IMR-90 (cell line): ENCODE measurements around the gene TCF25. TPM values are rescaled to one million over a fixed set of nuclear protein-coding genes. Genes with fewer than 3 reads are reported as not detected.

Experiments
- ATAC-seq: fragments of 200-7000 bp; cut with Tn5 transposase; 2 replicates; pipeline ENCODE4 v1.9.1; 2020; ENCODE audit warnings: low read depth, mild to moderate bottlenecking, moderate library complexity
- BruUV-seq: library from RNA; stranded (reverse); fragments of 400-500 nt; replicated peaks from 2 replicates; lab custom pipeline; 2021; lab: Mats Ljungman, UMichigan
- CTCF ChIA-PET: fragments of 300-600 bp; formaldehyde crosslinking; extraction: SDS; loops from one replicate; lab custom pipeline; 2021; ENCODE audit warnings: antibody characterized with exemption; lab: Yijun Ruan, JAX
- POLR2A ChIA-PET: fragments of 300-600 bp; sonication (Branson Sonifier 250); formaldehyde crosslinking; loops from one replicate; lab custom pipeline; 2022; ENCODE audit warnings: antibody characterized with exemption; ENCODE audit not compliant: unreplicated experiment; lab: Charles Lee
- DNase-seq: peaks from one replicate; pipeline ENCODE4 v3.0.0; 2013
- H2AFZ ChIP-seq: replicated peaks from 2 replicates; pipeline ENCODE3; 2013; ENCODE audit warnings: low read length, mild to moderate bottlenecking; ENCODE audit not compliant: poor library complexity
- H2AK5ac ChIP-seq: 2 replicates; pipeline ENCODE4 v1.6.1; 2013; ENCODE audit warnings: low read depth, low read length, inconsistent platforms
- H2AK9ac ChIP-seq: replicated peaks from 2 replicates; pipeline ENCODE3; 2013; ENCODE audit warnings: mild to moderate bottlenecking, low read depth, low read length, moderate library complexity; ENCODE audit not compliant: poor library complexity
- H2BK120ac ChIP-seq: 2 replicates; pipeline ENCODE4 v1.6.1; 2013; ENCODE audit warnings: low read depth, low read length, inconsistent platforms
- H2BK15ac ChIP-seq: 3 replicates; pipeline ENCODE4 v1.6.1; 2013; ENCODE audit warnings: low read depth, low read length, inconsistent platforms
- H2BK20ac ChIP-seq: 2 replicates; pipeline ENCODE4 v1.6.1; 2013; ENCODE audit warnings: low read depth, mild to moderate bottlenecking, inconsistent platforms, low read length, moderate library complexity
- H2BK5ac ChIP-seq: 2 replicates; pipeline ENCODE4 v1.6.1; 2013; ENCODE audit warnings: mild to moderate bottlenecking, low read depth, low read length, inconsistent platforms; ENCODE audit not compliant: poor library complexity, severe bottlenecking
- H3K14ac ChIP-seq: replicated peaks from 2 replicates; pipeline ENCODE4 v1.6.1; 2013; ENCODE audit warnings: low read depth, low read length, inconsistent platforms
- H3K18ac ChIP-seq: 2 replicates; pipeline ENCODE4 v1.6.1; 2013; ENCODE audit warnings: low read depth, low read length, control low read depth
- H3K23ac ChIP-seq: 2 replicates; pipeline ENCODE4 v1.6.1; 2013; ENCODE audit warnings: low read depth, low read length, inconsistent platforms
- H3K27ac ChIP-seq: 2 replicates; pipeline ENCODE4 v1.5.1; 2013; ENCODE audit warnings: mild to moderate bottlenecking, control low read depth, low read length; ENCODE audit not compliant: insufficient read depth
- H3K27me3 ChIP-seq: 2 replicates; pipeline ENCODE4 v1.6.1; 2013; ENCODE audit warnings: low read length; ENCODE audit not compliant: control insufficient read depth, insufficient read depth
- H3K36me3 ChIP-seq: 2 replicates; pipeline ENCODE4 v1.6.1; 2013; ENCODE audit warnings: low read length, mixed read lengths; ENCODE audit not compliant: control insufficient read depth, insufficient read depth
- H3K4ac ChIP-seq: 2 replicates; pipeline ENCODE4 v1.6.1; 2013; ENCODE audit warnings: low read depth, low read length, inconsistent platforms
- H3K4me1 ChIP-seq: 2 replicates; pipeline ENCODE4 v1.6.1; 2013; ENCODE audit warnings: low read length, mixed read lengths; ENCODE audit not compliant: control insufficient read depth, insufficient read depth
- H3K4me2 ChIP-seq: 2 replicates; pipeline ENCODE4 v1.6.1; 2013; ENCODE audit warnings: low read depth, mild to moderate bottlenecking, control low read depth, low read length, moderate library complexity
- H3K4me3 ChIP-seq: 2 replicates; pipeline ENCODE4 v1.5.1; 2013; ENCODE audit warnings: low read depth, mild to moderate bottlenecking, control low read depth, low read length, moderate library complexity; ENCODE audit not compliant: insufficient read depth
- H3K56ac ChIP-seq: 2 replicates; pipeline ENCODE4 v1.6.1; 2013; ENCODE audit warnings: low read length, inconsistent platforms; ENCODE audit not compliant: insufficient read depth; ENCODE audit errors: extremely low read depth
- H3K79me1 ChIP-seq, 2 experiments: 2 replicates each; pipeline ENCODE4 v1.6.1; 2013; ENCODE audit warnings: low read length in 2 of 2, inconsistent platforms in 1 of 2, low read depth in 1 of 2
- H3K9ac ChIP-seq: 2 replicates; pipeline ENCODE4 v1.6.1; 2013; ENCODE audit warnings: low read depth, low read length, control low read depth
- H3K9me1 ChIP-seq: 2 replicates; pipeline ENCODE4 v1.6.1; 2013; ENCODE audit warnings: low read length, inconsistent platforms; ENCODE audit not compliant: insufficient read depth
- H3K9me3 ChIP-seq: 2 replicates; pipeline ENCODE4 v1.6.1; 2013; ENCODE audit warnings: low read length; ENCODE audit not compliant: control insufficient read depth, insufficient read depth
- H4K20me1 ChIP-seq: 2 replicates; pipeline ENCODE4 v1.6.1; 2013; ENCODE audit warnings: low read length, inconsistent platforms; ENCODE audit not compliant: insufficient read depth
- H4K5ac ChIP-seq: 2 replicates; pipeline ENCODE4 v1.6.1; 2013; ENCODE audit warnings: mild to moderate bottlenecking, low read depth, low read length, control low read depth
- H4K8ac ChIP-seq, 2 experiments: 2 replicates each; pipeline ENCODE4 v1.6.1; 2013; ENCODE audit warnings: low read depth in 2 of 2, low read length in 2 of 2, control low read depth in 1 of 2, inconsistent platforms in 1 of 2
- H4K91ac ChIP-seq: 2 replicates; pipeline ENCODE4 v1.6.1; 2013; ENCODE audit warnings: low read depth, low read length, inconsistent platforms; ENCODE audit not compliant: insufficient read depth
- CEBPB ChIP-seq: IDR thresholded peaks from 2 replicates; pipeline ENCODE4 v1.6.1; 2012; ENCODE audit warnings: low read depth, low read length, improper control_type of control experiment
- CTCF ChIP-seq: conservative IDR thresholded peaks from 2 replicates; pipeline ENCODE4 v1.5.1; 2012; ENCODE audit warnings: mild to moderate bottlenecking, low read depth, low read length, improper control_type of control experiment
- ELK1 ChIP-seq: fragments of 150-350 bp; IDR thresholded peaks from 2 replicates; pipeline ENCODE4 v1.6.1; 2016; ENCODE audit warnings: low read depth, mild to moderate bottlenecking, low read length, moderate library complexity, borderline replicate concordance
- MAFK ChIP-seq: IDR thresholded peaks from 2 replicates; pipeline ENCODE4 v1.6.1; 2012; ENCODE audit warnings: low read depth, low read length, improper control_type of control experiment
- MAZ ChIP-seq: IDR thresholded peaks from 2 replicates; pipeline ENCODE4 v1.6.1; 2012; ENCODE audit warnings: low read depth, mild to moderate bottlenecking, low read length, improper control_type of control experiment, moderate library complexity, borderline replicate concordance
- MXI1 ChIP-seq: IDR thresholded peaks from 2 replicates; pipeline ENCODE4 v1.6.1; 2012; ENCODE audit warnings: low read depth, mild to moderate bottlenecking, low read length, moderate library complexity, borderline replicate concordance
- POLR2A ChIP-seq: IDR thresholded peaks from 2 replicates; pipeline ENCODE4 v1.6.1; 2012; ENCODE audit warnings: mild to moderate bottlenecking, low read depth, low read length
- RAD21 ChIP-seq: IDR thresholded peaks from 2 replicates; pipeline ENCODE4 v1.6.1; 2012; ENCODE audit warnings: low read length, improper control_type of control experiment
- RFX5 ChIP-seq: IDR thresholded peaks from 2 replicates; pipeline ENCODE4 v1.8.0; 2012; ENCODE audit warnings: low read depth, mild to moderate bottlenecking, low read length, moderate library complexity
- USF2 ChIP-seq: fragments of 150-350 bp; IDR thresholded peaks from 2 replicates; pipeline ENCODE4 v1.6.1; 2017; ENCODE audit warnings: mild to moderate bottlenecking, antibody characterized with exemption, low read length, low read depth
- WGBS, 2 experiments: methylation state at CpG; one replicate each; pipeline versions ENCODE4 v1.1.5 to v1.1.7; 2013; ENCODE audit warnings: missing lambda C conversion rate in 2 of 2; ENCODE audit not compliant: insufficient read length in 1 of 2; ENCODE audit errors: extremely low coverage in 2 of 2; 5-methylcytosine and 5-hydroxymethylcytosine counted together
- dilution Hi-C: fragments of 300-500 bp; cut with HindIII; formaldehyde crosslinking; loops from one replicate; pipeline ENCODE4 v1.14.3; 2018; ENCODE audit warnings: low sequenced_read_pairs; ENCODE audit not compliant: unreplicated experiment
- in situ Hi-C: fragments of 300-500 bp; cut with MboI; formaldehyde crosslinking; loops from 3 replicates; pipeline ENCODE4 v1.14.3; 2019; ENCODE audit warnings: low sequenced_read_pairs, inconsistent platforms, mixed read lengths
- intact Hi-C: fragments of 100-400 bp; cut with micrococcal nuclease; formaldehyde crosslinking; loops from 2 replicates; pipeline ENCODE4 v1.10.0; 2022
- polyA plus RNA-seq, 3 experiments: library from polyadenylated mRNA; depleted of rRNA; stranded (reverse); fragments of >200 nt; gene quantifications; 2 replicates each; pipeline ENCODE4 v1.2.3, GENCODE V29; 2012; ENCODE audit warnings: low replicate concordance in 1 of 3
- total RNA-seq: library from RNA; depleted of rRNA; stranded (reverse); fragments of >200 nt; gene quantifications from 2 replicates; pipeline ENCODE4 v1.2.3, GENCODE V29; 2012

The TCF25 gene
- total and polyA plus RNA-seq, 2 of the 4 experiments (the other 2 are of a cell fraction): 127 to 184 TPM

- H2AFZ ChIP-seq: no peak overlapping the region
- H2BK15ac ChIP-seq: no peak overlapping the region
- H3K27me3 ChIP-seq: no peaks in the 10 kb centered on the region
- peaks cover 66% of the 10 kb centered on the region for H3K36me3 ChIP-seq
- no peak overlapping the region for H3K23ac ChIP-seq
- no peaks in the 10 kb centered on the region for H3K4me1 ChIP-seq
- intact Hi-C loops (no loop called here), in situ Hi-C loops (no loop called here), dilution Hi-C loops (no loop called here)
- 97% methylated on average over 24 of the region's 45 CpGs; no CpG with 5 or more reads in 1 of the 2 experiments for WGBS, 2 experiments
- H3K9me3 ChIP-seq: no peaks in the 10 kb centered on the region
- H3K56ac ChIP-seq: no peak overlapping the region
- H3K14ac ChIP-seq: no peak overlapping the region
- no peak for TF ChIP-seq USF2
- TF ChIP-seq CEBPB: no peak
- no peak for TF ChIP-seq POLR2A
- TF ChIP-seq MAFK: no peak
- TF ChIP-seq RAD21: no peak
- no peak for TF ChIP-seq ELK1
- no peak for TF ChIP-seq MXI1
- TF ChIP-seq MAZ: no peak
- TF ChIP-seq CTCF: no peak
- no peak for TF ChIP-seq RFX5
- H3K27ac ChIP-seq: no peak overlapping the region
- peak overlapping the region; percentile 37 for H2AK9ac ChIP-seq
- no peak overlapping the region for H3K4ac ChIP-seq
- no peak for DNase-seq
- no peak overlapping the region for H2AK5ac ChIP-seq
- no peak overlapping the region for H3K18ac ChIP-seq
- ATAC-seq: no peak
- CTCF ChIA-PET: no interaction called here
- H3K4me3 ChIP-seq: no peak overlapping the region
- peaks cover 4% of the 10 kb centered on the region for H3K9me1 ChIP-seq
- H4K20me1 ChIP-seq: peaks cover 49% of the 10 kb centered on the region
- no peak overlapping the region for H2BK20ac ChIP-seq
- peaks cover 15 to 62% of the 10 kb centered on the region in 2 experiments for H3K79me1 ChIP-seq
- H2BK5ac ChIP-seq: no peak overlapping the region
- POLR2A ChIA-PET: no interaction called here
- H4K91ac ChIP-seq: no peak overlapping the region
- no peak overlapping the region for H3K9ac ChIP-seq
- no peak overlapping the region for H2BK120ac ChIP-seq
- H4K8ac ChIP-seq: no peak overlapping the region
- H3K4me2 ChIP-seq: no peak overlapping the region
- H4K5ac ChIP-seq: no peak overlapping the region
- BruUV-seq: no TSS peak
Observed at GRCh38 chr16:89893642-89894548, 20.5 kb downstream of the TCF25 start.
